Amygdala (tissue), 56 donors: ENCODE results near the gene SF3A1.
"Not testable (repeated sequence)": the region's sequence is repeated elsewhere in the genome, so short reads cannot be mapped to it uniquely, and the experiment has no call there.

Experiments used
- DNase-seq, 56 donors: peaks; one replicate each; lab custom pipeline; 2025; lab: John Stamatoyannopoulos, UW

SF3A1 gene, protein sequence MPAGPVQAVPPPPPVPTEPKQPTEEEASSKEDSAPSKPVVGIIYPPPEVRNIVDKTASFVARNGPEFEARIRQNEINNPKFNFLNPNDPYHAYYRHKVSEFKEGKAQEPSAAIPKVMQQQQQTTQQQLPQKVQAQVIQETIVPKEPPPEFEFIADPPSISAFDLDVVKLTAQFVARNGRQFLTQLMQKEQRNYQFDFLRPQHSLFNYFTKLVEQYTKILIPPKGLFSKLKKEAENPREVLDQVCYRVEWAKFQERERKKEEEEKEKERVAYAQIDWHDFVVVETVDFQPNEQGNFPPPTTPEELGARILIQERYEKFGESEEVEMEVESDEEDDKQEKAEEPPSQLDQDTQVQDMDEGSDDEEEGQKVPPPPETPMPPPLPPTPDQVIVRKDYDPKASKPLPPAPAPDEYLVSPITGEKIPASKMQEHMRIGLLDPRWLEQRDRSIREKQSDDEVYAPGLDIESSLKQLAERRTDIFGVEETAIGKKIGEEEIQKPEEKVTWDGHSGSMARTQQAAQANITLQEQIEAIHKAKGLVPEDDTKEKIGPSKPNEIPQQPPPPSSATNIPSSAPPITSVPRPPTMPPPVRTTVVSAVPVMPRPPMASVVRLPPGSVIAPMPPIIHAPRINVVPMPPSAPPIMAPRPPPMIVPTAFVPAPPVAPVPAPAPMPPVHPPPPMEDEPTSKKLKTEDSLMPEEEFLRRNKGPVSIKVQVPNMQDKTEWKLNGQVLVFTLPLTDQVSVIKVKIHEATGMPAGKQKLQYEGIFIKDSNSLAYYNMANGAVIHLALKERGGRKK

DNA sequence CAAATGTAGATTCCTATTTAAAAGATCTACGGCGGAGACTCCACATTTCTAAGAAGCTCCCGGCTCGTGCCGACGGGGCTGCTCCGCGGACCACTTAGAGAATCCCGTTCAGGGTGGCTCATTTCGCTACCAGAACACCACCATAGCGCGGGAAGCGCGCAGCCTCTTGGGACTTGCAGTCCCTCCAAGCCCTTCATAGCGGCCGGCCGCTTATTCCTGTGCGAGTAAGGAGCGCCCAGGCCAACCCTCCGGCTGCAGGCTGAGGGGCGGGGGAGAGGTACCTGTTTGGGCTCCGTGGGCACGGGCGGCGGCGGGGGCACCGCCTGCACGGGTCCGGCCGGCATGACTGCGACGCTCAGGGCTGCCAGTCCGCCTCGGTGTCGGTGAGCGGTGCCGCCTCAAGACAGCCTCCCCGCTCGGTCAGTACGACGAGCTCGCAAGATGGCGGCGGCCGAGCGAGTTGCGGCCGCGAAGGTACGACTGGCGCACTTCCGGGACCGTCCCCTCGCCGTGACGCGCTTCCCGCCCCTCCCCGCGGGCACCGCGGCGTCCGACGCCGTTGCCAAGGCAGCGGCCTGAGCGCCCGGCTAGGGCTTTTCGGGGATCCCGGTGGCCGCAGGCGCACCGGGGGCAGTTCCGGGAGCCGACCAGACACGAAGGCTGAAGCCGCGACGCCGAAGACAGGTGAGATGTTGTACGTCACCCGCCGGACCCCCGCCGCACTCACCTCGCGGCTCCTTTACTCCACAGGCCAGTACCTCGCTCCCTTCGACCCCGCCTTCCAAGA lies at the start of gene SF3A1, which contains the start of gene CCDC157:
TSS of gene SF3A1 (minus strand) at position 446 of the 787 bp plus-strand sequence. CDS start at position 344, 102 bp downstream.
TSS of gene CCDC157 (plus strand) at position 559 of the 787 bp plus-strand sequence. CDS start 8,994 bp downstream, outside the sequence.
- peak; percentile 36 to 94 (median 85) for DNase-seq

DNA sequence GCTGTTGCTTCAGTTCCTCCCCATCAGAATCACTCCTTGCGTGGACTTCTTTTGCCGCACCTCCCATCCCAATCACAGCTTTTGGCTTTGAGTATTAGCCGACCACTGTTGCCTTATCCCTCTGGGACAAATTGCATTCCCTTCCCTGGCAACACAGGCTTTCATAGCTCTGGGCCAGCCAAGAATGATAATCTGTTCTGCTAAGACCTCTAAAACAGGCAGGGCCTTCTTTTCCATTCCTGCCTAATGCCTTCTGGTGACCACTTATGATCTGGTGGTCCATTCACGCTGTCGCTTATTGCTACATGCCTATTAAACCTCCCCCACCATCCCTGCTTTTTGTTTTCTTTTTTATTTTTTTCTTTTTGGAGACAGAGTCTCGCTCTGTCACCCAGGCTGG lies 49.7 kb upstream of the SF3A1 start:
- DNase-seq: no peak

DNA sequence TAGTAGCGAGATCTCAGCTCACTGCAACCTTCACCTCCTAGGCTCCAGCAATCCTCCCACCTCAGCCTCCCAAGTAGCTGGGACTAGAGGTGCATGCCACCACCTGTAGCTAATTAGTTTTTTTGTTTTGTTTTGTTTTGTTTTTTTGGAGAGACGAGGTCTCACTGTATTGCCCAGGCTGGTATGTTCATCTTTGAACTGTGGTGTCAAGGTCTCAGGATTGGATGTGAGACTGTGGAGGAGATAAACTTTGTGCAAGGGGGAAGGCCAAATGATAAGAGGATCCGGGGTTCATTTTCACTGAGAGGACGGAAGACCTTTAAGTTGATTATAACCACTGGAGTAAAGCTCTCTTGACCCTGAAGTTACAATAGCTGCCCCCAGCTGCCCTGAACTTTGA lies 49.0 kb upstream of the SF3A1 start:
- no peak for DNase-seq

DNA sequence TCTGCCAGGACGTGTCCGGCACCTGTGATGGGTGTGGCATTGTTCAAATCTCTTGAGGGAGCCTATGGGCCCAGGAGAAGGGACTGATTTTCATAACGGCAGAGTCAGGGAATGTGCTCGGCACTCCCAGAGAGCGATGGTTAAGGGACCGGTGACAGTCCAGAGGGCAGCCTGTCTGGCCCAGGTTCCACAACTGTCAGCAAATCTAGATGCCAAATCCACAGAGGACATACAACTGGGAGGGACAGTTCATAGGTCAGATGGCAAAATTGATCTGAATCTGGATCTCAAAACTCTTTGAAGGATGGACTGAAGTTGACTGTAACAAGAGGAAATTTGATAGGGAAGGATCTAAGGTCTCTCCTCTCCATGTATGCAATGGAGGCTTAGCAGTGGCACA lies 47.6 kb upstream of the SF3A1 start:
- DNase-seq: no peak

DNA sequence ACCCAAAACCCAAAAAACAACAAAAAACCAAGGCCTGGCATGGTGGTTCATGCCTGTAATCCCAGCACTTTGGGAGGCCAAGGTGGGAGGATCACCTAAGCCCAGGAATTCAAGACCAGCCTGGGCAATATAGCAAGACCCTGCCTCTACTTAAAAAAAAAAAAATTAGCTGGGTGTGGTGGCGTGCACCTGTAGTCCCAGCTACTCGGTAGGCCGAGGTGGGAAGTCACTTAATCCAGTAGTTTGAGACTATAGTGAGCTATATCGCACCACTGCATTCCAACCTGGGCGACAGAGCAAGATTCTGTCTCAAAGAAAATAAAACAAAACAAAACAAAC lies 46.0 kb upstream of the SF3A1 start:
- DNase-seq: not testable (repeated sequence)

DNA sequence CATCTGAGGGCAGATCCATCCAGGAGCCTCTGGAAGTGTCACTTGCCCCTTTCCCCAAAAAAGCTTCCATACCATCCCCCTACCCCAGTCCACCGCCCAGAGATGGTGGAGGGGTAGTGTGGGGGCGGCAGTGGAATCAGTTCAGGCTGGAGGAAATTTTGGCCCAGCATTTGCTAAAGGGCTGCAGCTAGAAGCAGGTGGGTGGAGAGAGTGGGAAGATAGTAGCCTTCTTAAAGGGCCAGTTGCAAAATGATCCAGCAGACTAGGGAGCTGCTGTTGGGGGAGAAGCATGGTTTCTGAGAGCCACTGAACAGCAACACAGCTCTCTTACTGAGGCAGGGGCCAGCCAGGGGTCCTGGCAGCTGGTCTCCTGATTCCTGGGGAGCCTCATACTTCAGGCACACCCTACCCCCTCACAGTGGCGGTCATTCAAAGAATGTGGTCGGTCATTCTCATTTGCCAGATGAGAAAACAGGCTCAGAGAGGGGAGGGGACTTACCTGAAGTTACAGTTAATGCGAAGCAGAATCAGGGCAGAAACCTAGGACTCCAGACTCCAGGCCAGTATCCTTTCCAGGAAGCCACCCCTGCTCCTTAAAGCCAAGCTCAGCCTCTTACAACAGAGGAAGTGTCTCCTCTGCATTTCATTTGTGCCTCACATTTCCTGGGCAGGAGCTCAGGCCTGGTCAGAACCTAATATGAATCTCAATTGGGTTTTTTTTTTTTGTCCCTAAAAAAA lies 45.5 kb upstream of the SF3A1 start:
- DNase-seq: peak in 8 of 56 donors; percentile 14 to 60 (median 30)

DNA sequence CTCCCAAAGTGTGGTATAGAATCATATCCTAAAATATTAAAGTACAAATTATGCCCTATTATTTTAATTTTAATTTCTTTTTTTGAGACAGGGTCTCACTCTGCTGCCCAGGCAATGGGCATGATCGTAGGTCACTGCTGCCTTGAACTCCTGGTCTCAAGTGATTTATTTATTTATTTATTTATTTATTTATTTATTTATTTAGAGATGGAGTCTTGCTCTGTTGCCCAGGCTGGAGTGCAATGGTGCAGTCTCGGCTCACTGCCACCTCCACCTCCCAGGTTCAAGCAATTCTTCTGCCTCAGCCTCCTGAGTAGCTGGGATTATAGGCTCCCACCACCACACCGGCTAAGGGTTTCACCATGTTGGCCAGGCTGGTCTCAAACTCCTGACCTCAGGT lies 44.3 kb upstream of the SF3A1 start:
- not testable (repeated sequence) for DNase-seq

DNA sequence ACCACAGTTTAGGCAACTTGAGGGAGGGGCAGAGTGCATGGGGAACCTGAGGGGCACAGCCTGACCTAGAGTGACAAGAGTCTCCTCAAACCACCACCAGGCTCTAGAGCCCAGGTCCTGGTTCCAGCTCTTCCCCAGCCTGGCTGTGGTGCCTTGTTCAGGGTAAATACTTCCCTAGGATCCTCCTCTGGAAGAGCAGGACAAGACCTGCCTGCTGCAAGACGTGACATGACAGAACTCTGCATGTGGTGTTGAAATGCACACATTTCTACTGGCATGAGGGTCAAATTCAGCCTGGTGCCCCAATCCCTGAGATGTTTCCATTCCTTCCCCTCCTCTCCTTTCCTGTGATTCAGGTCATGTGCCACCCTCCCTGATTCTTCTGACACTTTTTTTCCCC lies 43.5 kb upstream of the SF3A1 start:
- no peak for DNase-seq

DNA sequence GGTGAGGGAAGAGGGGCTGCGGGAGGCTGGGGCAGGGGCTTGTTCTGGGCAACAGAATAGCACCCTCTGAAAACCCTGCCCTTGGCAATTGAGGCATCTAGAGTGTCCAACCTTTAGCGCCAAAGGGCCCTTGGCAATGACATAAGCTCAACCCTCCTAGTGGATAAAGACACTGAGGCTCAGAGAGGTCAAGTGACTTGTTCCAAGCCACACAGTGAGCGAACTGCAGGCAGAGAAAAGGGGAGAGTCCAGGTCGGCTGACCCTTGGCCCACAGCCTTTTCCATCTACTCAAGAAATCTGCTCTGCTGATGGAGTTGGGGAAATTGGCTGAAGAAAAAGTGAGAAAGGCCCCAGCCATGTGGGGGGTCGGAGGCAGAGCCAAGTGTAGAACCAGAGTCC lies 43.0 kb upstream of the SF3A1 start:
- DNase-seq: no peak

DNA sequence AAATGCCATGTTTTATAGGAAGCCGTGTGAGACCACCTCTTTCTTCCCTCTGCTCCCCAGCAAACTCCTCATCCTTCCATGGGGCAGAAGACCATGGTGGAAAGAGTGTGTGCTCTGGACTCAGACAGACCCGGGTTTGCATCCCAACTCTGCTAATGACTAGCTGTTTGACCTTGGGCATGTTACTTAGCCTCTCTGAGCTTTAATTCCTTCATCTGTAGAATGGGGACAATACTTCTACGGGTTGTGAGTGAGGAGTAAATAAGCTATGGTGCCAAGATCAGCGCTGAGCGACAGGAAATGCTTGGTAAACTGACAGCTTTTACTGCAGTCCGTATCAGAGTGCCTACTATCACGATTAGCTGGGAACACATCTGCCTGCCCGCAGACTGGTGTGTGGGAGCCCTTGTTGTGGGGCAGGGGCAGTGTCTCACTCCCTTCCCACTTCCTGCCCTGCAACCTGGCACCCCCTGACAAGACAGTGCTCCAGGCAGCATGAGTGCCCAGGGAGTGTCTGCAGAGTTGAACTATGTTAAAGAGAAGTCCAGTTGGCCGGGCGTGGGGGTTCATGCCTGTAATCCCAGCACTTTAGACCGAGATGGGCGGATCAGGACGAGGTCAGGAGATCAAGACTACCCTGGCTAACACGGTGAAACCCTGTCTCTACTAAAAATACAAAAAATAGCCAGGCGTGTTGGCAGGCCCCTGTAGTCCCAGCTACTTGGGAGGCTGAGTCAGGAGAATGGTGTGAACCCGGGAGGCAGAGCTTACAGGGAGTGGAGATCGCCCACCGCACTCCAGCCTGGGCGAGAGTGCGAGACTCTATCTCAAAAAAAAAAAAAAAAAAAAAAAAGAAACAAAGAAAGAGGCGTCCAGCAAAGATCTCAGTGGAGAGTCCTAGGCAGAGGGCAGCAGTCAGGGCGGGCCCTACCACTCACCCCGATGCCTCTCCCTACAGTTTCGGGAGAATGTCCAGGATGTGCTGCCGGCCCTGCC lies 42.3 kb upstream of the SF3A1 start:
- DNase-seq: peak in 1 of 56 donors; percentile 23

DNA sequence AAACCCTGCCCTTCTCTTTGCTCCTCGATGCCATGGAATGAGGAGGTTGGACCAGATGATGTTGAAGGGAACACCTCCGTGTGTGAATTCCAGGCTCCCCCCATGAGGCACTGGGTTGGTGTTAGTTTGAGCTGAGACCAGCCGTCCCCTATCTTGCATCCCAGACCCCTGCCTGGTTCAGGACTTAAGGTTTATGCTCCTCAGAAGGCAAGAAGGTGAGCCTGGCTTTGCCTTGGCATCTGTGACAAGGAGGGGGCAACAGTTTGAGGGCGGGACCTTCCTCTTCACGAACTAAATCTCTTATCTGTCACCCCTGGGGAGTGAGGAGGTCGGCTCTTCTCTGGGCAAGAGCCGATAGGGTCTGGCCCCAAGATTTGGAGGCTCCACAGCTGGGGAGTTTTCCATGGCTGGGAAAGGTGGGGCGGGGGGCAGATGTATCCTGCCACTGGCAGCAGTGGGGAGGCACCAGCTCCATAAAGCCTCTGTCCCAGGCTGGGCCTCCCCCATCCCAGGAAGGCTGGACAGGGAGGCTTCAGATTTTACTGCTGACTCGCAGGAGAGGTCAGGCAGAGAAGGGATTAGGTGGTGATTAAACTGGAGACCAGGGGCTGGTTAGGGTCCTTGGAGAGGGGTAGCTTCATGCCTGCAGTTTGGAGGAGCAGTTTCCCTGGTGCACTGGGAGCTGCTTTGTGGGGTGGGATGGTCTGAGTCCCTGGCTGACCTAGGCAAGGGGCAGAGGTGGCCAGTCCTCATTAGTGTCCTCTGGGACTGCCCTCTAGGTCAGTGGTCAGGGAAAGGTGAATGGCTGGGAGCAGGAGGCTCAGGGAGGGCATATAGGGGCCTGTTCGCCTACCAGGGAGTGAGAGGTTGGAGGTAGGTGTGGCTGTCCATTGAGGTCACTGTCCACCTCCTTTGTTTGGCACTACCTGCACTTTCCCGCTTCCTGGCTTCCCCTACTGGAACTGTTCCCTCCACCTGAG lies 41.3 kb upstream of the SF3A1 start:
- DNase-seq: peak in 2 of 56 donors; percentile 12 to 61

DNA sequence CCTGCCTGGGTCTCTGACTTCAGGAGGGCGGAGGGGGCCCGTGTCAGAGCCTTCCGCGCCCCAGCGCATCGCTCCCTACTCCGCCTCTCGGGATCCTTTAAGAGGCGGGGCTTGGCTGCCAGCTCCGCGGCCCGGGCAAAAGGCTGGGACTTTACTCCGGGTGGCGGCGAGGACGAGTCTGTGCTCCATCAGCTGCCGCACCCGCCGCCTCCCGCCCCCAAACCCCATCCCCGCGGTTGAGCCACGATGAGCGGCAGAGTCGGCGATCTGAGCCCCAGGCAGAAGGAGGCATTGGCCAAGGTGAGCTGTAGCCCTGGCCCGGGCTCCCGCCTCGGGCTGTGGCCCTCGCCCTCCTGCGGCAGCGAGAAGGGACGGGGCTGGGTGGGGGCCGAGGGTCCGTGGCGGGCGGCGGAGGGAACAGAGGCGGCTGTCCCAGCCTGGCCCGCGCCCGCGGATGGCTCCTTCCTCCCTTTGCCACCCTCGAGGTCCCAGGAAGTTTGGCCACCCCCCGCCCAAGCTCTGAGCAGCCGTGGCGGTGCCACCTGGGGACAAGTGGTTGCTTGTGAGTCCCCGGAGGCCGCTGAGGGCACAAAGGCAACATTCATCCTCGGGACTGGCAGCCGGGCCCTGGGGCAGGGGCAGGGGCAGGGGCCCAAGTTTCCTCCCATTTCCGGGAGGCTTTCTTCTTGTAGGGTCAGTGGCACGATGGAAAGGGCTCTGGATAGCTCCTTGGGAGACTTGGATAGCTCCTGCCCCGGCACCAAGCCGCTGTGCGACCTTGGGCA lies 40.4 kb upstream of the SF3A1 start, which contains the start of gene SEC14L2:
TSS of gene SEC14L2 (plus strand) at position 148 of the 785 bp plus-strand sequence. CDS start at position 247, 99 bp downstream.
- DNase-seq: peak in 53 of 56 donors; percentile 27 to 82 (median 65)

DNA sequence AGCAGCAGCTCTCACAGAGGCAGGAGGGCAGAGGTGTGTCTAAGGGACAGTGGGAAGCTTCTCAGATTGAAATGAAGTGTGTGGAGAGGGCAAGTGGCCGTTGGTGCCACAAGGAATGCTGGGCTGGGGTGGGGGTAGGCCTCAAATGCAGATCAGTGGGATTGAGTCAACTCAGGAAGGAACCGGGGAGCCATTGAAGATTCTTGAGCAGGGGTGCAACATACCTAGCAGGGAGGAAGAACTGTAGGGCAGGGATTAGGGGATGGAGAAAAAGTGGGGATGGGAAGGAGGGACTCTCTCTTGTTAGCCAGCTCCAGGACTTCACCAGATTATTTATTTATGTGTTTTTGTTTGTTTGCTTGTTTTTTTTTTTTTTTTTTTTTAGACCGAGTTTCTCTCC lies 37.2 kb upstream of the SF3A1 start:
- DNase-seq: no peak

DNA sequence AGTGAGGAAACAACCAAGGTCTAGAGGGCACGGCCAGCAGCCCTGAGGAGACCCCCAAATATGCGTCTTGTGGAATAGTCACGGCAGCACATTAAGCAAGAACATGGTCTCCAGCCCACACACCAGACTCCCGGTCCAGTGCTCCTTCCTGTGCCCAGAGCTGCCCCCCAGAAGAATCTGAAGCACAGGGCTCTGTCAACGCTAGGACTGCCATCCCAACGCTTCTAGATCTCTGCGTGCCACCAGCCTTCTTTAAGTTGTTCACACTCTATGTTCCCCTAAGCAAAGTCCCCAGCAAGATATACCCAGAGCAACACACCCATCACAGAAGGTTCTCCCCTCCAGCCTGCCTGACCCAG lies 36.6 kb upstream of the SF3A1 start:
- no peak for DNase-seq

DNA sequence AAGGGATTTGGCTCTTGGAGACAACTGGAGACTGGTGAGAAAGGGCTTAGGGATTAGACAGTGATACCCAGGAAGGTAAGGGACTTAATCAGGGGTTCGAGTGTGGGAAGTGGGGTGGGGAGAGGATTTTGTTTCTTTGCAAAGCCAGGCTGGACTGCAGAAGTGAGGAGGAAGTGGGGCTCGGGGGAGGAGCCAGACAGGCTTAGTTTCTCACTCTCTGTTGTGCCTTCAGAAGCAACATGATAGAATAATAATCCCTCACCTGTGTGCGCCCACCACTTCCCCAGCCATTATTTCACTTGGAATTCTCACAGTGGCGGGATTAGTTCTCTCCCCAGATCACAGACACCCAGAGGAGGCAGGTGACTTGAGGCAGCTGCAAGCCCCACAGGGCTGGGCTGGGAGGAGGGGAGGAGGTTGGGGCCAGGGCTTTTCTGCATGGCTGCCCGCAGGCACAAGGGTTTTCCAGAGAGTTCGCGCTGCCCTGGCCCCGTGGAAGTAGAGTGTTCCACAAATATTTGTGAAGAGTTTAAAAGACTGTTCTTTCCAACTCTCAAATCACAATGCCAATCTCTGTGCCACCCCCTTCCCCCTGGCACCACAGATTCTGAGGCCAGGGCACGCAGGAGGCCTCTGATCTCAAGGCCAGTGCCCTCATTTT lies 36.1 kb upstream of the SF3A1 start:
- peak in 9 of 56 donors; percentile 8 to 52 (median 20) for DNase-seq
